ENCODE data around the gene CLDN24. TPM values are rescaled to one million over a fixed set of nuclear protein-coding genes. Genes with fewer than 3 reads are reported as not detected.

CLDN24 gene
- total RNA-seq, 1 experiment from 2014 or later, result not detected

- no peak overlapping the region for H3K27ac Mint-ChIP-seq
- H3K4me3 Mint-ChIP-seq, result no peak overlapping the region
- H3K9me3 Mint-ChIP-seq, result peaks cover 9% of the 10 kb centered on the region
- no peak for ATAC-seq
- CTCF ChIA-PET, result interaction anchor here (0.5 kb wide), 1 partner anchor 64 kb away, joined by 3 read pairs; no protein-coding TSS in a partner anchor
- TF ChIP-seq, protein P1, sequence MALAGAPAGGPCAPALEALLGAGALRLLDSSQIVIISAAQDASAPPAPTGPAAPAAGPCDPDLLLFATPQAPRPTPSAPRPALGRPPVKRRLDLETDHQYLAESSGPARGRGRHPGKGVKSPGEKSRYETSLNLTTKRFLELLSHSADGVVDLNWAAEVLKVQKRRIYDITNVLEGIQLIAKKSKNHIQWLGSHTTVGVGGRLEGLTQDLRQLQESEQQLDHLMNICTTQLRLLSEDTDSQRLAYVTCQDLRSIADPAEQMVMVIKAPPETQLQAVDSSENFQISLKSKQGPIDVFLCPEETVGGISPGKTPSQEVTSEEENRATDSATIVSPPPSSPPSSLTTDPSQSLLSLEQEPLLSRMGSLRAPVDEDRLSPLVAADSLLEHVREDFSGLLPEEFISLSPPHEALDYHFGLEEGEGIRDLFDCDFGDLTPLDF (CRISPR knock-in tag; IDR thresholded peaks at IDR 0.05), result no peak
- no peak for TF ChIP-seq TP53 (CRISPR knock-in tag; IDR thresholded peaks at IDR 0.05)
- TF ChIP-seq ZNF317 (CRISPR knock-in tag; IDR thresholded peaks at IDR 0.05; ENCODE audit: borderline replicate concordance, low read depth), result no peak
- TF ChIP-seq USF1 (CRISPR knock-in tag; IDR thresholded peaks at IDR 0.05), result no peak
- TF ChIP-seq, protein P2, sequence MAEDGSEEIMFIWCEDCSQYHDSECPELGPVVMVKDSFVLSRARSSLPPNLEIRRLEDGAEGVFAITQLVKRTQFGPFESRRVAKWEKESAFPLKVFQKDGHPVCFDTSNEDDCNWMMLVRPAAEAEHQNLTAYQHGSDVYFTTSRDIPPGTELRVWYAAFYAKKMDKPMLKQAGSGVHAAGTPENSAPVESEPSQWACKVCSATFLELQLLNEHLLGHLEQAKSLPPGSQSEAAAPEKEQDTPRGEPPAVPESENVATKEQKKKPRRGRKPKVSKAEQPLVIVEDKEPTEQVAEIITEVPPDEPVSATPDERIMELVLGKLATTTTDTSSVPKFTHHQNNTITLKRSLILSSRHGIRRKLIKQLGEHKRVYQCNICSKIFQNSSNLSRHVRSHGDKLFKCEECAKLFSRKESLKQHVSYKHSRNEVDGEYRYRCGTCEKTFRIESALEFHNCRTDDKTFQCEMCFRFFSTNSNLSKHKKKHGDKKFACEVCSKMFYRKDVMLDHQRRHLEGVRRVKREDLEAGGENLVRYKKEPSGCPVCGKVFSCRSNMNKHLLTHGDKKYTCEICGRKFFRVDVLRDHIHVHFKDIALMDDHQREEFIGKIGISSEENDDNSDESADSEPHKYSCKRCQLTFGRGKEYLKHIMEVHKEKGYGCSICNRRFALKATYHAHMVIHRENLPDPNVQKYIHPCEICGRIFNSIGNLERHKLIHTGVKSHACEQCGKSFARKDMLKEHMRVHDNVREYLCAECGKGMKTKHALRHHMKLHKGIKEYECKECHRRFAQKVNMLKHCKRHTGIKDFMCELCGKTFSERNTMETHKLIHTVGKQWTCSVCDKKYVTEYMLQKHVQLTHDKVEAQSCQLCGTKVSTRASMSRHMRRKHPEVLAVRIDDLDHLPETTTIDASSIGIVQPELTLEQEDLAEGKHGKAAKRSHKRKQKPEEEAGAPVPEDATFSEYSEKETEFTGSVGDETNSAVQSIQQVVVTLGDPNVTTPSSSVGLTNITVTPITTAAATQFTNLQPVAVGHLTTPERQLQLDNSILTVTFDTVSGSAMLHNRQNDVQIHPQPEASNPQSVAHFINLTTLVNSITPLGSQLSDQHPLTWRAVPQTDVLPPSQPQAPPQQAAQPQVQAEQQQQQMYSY (CRISPR knock-in tag; IDR thresholded peaks at IDR 0.05), result no peak
- TF ChIP-seq ESRRA (CRISPR knock-in tag; IDR thresholded peaks at IDR 0.05; ENCODE audit: borderline replicate concordance), result no peak
- no peaks in the 10 kb centered on the region for H3K27me3 Mint-ChIP-seq (ENCODE audit: low read depth)
- POLR2A ChIA-PET, result no interaction called here
- no peak for DNase-seq (ENCODE audit: low spot score)
- H3K4me1 Mint-ChIP-seq, result peaks cover 4% of the 10 kb centered on the region; the same call in 1 of the 2 replicates
- H3K36me3 Mint-ChIP-seq, result peaks cover 3% of the 10 kb centered on the region; the same call in 1 of the 2 replicates
Measured at GRCh38 chr4:183333983-183334382, 11.8 kb upstream of the CLDN24 start.

DNA sequence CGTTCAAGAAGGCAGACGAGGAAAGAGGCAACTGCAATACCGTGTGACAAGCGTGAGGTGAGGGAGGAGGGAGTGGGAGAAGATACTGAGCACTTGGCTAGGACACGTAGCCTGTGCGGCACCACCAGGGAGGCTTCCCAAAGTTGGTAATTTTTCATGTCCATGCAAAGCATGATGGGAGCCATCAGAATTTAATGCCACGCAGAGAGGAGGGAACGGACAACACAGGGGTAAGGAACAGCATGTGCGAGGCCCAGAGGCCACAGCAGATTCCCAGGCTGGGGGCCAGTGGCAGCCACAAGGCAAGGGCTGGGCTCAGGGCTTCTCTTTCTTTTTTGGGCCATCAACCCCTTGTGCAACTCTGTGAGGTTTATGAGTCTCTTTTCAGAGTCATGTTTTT, 11.0 kb upstream of the CLDN24 start:
- Mint-ChIP-seq H3K27ac (no peak overlapping the region), H3K4me3 (no peak overlapping the region), H3K9me3 (peaks cover 12% of the 10 kb centered on the region), H3K4me1 (peaks cover 4% of the 10 kb centered on the region; the same call in 1 of the 2 replicates), H3K27me3 (ENCODE audit: low read depth) (no peaks in the 10 kb centered on the region), H3K36me3 (peaks cover 5% of the 10 kb centered on the region; the same call in 1 of the 2 replicates)
- ATAC-seq (no peak), DNase-seq (ENCODE audit: low spot score) (no peak)
- CTCF ChIA-PET, result interaction anchor here (0.5 kb wide), 1 partner anchor 64 kb away, joined by 3 read pairs; no protein-coding TSS in a partner anchor
- POLR2A ChIA-PET, result no interaction called here
- no peak for TF ChIP-seq ZNF219 (CRISPR knock-in tag; IDR thresholded peaks at IDR 0.05; ENCODE audit: borderline replicate concordance)
- TF ChIP-seq MYBL2 (CRISPR knock-in tag; IDR thresholded peaks at IDR 0.05), result no peak
- no peak for TF ChIP-seq SMAD3 (CRISPR knock-in tag; IDR thresholded peaks at IDR 0.05; ENCODE audit: borderline replicate concordance)
- no peak for TF ChIP-seq TEAD4 (CRISPR knock-in tag; IDR thresholded peaks at IDR 0.05)
- no peak for TF ChIP-seq NR2C2 (CRISPR knock-in tag; IDR thresholded peaks at IDR 0.05)
- TF ChIP-seq RORB (CRISPR knock-in tag; IDR thresholded peaks at IDR 0.05), result no peak
- TF ChIP-seq ATF6 (CRISPR knock-in tag; IDR thresholded peaks at IDR 0.05), result no peak
- TF ChIP-seq TP53 (CRISPR knock-in tag; IDR thresholded peaks at IDR 0.05), result no peak
- TF ChIP-seq IRF2 (CRISPR knock-in tag; IDR thresholded peaks at IDR 0.05; ENCODE audit: borderline replicate concordance, low read depth), result no peak
- TF ChIP-seq TEAD1 (CRISPR knock-in tag; IDR thresholded peaks at IDR 0.05), result no peak
- TF ChIP-seq, protein P3, sequence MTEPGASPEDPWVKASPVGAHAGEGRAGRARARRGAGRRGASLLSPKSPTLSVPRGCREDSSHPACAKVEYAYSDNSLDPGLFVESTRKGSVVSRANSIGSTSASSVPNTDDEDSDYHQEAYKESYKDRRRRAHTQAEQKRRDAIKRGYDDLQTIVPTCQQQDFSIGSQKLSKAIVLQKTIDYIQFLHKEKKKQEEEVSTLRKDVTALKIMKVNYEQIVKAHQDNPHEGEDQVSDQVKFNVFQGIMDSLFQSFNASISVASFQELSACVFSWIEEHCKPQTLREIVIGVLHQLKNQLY (CRISPR knock-in tag; IDR thresholded peaks at IDR 0.05), result no peak
- no peak for TF ChIP-seq OVOL2 (CRISPR knock-in tag; IDR thresholded peaks at IDR 0.05; ENCODE audit: borderline replicate concordance)
- TF ChIP-seq USF1 (CRISPR knock-in tag; IDR thresholded peaks at IDR 0.05), result no peak
- TF ChIP-seq MXD4 (CRISPR knock-in tag; IDR thresholded peaks at IDR 0.05; ENCODE audit: borderline replicate concordance), result no peak
- TF ChIP-seq FOXK1 (CRISPR knock-in tag; IDR thresholded peaks at IDR 0.05), result no peak
- no peak for TF ChIP-seq NR3C1 (CRISPR knock-in tag; conservative IDR thresholded peaks at IDR 0.05; ENCODE audit: low read depth)
- TF ChIP-seq FOXJ3 (CRISPR knock-in tag; IDR thresholded peaks at IDR 0.05; ENCODE audit: borderline replicate concordance), result no peak
- TF ChIP-seq CDX4 (CRISPR knock-in tag; IDR thresholded peaks at IDR 0.05; ENCODE audit: borderline replicate concordance), result no peak
